Inflammatory macrophage treated with lipopolysaccharide for 1 hour (primary cell): ENCODE data around the gene CRKL.

ENCODE experiments used
- DNase-seq, 2 donors: peaks; one replicate each; pipeline ENCODE4 v3.0.0-alpha.2; 2020 to 2022

CRKL gene

DNA sequence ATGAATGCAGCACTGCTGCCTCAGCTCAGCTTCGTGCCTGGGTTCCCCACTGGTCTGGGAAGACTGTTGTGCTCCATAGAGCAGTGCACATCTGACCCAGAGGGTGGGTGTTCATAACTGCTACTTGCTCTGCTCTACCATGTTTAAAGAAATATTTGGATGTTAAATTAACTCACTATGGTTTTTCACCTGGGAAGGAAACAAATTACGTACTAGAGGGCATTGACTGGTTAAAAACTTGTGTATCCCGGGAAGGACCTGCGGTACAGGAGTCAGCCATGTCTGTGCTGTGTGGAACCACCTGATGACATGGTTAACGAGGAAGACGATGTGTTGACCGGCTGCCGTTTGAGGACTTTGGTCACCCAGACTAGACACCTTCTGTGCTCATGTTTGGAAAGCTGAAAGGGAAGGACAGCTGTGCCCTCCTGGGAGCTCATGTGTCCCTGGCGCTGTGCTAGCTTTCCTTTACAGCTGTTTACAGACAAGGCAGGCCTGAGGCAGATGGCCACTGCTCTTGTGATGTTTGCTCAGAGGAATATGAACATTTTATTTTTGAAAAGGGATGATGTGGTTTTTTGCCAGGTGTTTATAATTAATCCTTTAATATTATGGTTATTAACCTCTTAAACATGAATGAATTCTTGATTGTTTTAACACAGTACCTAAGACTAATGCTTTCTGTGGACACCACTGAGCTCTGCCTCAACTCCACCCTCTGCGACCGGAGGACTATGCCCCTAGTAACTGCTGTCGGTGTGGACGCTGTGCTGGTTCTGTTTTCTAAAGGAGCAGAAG, 35.5 kb downstream of the CRKL start:
- DNase-seq = no peak

DNA sequence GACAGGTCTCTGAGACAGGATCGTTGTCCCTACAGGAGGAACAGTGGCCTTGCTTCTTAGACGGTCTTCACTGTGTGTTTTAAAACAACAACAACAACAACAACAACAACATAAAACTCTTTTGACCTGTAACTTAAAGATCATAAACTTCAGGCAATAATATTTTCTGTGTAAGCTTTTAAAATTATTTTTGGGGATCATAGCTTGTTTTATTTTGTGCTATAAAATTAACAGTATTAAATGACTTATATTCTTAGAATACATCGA, 36.1 kb downstream of the CRKL start:
- no peak for DNase-seq

DNA sequence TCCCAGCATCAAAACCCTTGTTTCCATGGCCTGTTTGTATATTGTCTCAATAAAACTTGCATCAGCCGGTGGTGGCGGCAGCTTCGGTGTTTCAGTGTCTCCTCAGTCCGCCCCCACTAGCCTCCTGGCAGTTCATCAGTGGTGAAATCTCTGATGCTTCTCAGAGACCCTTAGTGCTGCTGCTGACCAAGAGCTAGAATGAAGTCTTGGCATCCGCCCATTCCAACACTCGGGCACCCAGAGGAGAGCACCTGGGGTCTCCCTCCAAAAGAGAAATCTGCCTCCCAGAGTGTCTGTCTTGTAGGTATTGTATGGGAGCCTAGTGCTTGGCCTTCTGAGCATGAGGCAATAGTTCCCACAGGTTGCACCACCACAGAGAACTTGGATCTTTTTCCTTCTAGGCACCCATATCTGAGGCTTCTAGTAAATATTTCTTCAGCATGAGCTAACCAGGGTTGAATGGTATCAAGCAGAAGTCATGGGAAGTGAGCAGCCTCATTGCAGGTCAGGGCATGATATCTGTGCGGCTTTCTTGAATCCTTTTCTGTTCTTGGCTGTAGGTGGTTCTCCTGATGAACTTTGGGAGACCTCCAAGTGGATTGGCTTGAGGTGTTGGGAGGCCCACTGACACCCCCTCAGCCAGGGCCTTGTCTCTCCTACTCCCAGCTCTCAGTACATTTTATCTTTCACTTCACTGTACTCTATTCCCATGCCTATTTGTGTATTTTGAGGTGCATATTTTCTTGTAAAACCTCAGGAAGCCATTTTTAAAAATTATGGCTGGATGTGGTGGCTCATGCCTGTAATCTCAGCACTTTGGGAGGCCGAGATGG, 36.7 kb downstream of the CRKL start:
- DNase-seq = peak in 1 of 2 donors; percentile 24

DNA sequence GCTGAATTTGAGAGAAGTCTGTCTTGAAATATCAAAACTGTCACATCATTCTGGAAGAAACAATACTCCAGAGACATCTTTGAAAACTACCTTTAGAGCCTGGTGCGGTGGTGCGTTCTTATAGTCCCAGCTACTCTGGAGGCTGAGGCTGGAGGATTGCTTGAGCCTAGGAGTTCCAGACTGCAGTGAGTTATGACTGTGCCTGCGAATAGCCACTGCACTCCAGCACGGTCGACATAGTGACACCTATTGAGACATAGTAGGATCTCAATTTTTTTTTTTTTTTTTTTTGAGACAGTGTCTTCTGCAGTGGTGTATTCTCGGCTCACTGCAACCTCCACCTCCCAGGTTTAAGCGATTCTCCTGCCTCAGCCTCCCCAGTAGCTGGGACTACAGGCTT, 38.3 kb downstream of the CRKL start:
- DNase-seq = no peak

DNA sequence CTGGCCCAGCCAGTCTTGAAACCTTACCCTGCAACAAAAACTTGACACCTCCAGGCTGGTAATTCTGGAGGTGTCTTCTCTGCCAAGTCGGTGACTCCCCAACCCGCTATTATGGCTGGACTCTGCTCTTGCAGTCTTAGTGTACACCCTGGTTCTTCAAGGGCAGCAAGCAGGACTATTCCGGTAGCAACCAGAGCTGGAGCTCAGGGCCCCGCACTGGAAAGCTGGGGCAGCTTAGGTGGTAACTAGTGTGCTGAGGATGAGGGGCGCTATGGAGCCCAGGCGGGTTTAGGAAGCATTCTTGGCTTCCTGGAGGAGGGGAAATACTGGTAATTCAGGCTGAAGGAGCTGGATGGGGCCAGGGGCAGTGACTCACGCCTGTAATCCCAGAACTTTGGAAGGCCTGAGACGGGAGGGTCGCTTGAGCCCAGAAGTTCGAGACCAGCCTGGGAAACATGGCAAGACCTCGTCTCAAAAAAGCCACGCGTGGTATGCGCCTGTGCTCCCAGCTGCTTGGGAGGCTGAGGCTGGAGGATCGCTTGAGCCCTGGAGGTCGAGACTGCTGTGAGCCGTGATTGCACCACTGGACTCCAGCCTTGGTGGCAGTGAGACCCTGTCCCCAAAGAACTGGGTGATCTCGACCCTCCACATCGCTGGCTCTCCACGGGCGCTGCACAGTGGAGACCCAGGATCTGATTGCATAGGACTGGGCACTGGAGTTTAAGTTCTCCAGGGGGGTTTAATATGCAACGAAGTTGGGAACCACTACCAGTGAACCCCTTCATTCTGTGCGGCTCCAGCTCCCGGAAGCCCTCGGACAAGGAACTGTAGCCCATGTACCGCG, 39.3 kb downstream of the CRKL start:
- DNase-seq = peak in 1 of 2 donors; percentile 34

DNA sequence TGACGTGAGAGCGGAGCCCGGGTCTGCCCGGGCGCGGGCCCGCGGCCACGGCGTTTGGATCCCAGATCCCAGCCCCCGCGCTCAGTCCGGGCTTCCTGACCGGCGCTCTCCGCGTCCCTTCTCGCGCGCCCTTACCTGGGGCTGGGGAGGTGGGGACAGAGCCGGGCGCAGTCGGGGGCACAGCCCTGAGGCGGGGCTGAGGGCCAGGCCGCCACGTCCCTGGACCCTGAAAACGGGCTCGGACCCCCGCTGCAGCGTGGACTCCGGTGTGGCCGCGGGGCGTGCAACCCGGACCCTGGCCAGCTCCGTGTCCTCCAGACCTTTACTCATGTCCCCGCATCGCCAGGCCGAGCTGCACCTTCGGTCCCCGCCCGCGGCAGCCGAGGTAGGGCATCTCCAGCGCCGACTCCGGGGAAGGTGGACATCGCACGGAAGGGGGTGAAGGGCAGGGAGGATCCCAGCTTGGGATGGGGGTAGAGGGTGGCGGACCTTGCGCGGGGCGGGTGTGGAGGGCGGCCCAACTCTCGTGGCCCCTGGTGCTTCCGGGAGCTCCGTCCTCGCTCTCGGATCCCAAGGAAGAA, 40.0 kb downstream of the CRKL start:
- no peak for DNase-seq

DNA sequence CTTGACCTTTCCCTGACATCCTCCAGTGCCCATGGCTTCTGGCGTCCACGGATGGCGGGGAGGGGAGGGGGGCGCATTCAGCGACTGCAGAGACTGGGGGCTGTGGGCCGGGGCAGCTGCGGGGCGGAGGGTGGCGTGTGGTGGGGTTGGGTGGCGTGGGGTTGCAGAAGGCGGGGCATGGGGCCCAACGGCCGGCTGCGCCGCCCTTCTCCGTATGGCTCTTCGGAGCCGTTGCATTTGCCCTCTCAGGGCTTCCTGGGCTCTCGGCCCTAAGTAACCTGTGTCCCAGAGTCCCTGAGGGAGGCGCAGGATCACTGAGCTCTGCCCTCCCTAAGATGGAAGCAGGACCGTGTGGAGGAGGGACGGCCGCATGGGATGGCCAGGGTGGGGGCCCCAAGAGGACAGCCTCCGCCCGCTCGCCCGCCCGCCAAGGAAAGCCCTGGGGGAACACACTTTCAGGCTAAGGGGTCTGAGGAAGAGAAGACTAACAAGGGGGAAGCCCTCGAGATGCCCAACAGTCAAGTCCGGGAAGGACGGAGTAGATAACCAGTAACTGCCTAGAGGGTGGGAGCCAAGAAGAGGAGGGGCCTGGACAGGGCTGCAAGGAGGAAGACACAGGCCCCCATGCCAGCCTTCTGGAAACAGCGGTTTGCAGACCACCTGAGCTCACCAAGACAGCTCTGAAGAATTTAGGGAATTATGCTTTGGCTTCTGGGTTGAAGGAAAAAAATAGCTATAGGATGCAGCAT, 40.6 kb downstream of the CRKL start:
- DNase-seq = peak; percentile 39 to 42

DNA sequence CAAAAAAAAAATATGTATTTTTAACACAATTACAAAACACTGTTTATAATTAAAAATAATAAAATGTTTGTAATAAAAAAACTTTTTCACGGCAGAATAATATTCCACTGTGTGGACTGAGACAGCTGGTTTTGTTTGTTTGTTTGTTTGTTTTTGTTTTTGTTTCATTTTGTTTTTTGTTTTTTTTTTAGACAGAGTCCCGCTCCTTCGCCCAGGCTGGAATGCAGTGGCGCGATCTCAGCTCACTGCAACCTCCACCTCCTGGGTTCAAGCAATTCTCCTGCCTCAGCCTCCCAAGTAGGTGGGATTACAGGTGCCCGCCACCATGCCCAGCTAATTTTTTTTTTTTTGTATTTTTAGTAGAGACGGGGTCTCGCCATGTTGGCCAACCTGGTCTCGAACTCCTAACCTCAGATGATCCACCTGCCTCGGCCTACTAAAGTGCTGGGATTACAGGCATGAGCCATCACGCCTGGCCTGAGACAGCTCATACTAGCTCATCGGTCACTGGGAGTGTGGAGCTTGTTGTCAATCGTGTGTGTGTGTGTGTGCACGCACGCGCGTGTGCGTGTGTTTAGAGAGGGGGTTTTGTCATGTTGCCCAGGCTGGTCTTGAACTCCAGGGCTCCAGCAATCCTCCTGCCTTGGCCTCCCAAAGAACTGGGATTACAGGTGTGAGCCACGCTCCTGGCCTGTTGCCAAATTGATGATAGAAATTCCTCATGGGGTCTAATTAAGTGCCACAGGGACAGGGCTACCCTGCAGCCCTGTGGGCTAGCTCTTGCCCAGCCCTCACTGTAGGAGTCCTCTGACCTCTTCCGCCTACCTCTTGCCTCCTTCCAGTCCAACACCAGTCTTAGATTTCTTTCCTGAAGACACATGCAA, 42.6 kb downstream of the CRKL start:
- DNase-seq = no peak

DNA sequence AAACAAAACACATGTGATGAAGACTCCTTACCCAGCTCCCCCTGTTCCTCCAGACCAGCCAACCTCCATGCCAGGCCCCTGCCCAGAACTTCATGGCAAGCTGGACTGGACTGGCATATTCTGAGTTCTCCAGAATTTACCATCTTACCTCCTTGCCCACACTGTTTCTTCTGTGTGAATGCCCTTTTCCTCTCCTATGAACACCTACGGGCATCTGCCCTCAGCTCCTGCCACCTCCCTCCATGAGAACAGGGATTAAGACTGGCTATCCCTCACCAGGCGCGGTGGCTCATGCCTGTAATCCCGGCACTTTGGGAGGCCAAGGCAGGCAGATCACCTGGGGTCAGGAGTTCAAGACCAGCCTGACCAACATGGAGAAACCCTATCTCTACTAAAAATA, 43.4 kb downstream of the CRKL start:
- DNase-seq = no peak

DNA sequence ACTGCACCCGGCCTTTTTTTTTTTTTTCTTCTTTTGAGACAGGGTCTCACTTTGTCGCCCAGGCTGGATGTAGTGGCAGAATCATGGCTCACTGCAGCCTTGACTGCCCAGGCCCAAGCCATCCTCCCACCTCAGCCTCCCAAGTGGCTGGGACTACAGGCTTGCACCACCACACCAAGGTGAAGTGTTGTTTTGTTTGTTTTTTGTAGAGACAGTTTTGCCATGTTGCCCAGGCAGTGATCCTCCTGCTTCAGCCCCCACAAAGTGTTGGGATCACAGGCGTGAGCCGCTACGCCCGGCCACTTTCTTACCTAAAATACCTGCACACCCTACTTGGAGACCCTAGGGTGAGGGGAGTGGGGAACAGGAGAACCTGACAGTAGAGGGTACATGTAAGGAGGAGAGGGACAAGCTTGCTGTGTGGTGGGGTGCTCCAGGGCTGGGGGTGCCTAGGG, 45.3 kb downstream of the CRKL start:
- no peak for DNase-seq

DNA sequence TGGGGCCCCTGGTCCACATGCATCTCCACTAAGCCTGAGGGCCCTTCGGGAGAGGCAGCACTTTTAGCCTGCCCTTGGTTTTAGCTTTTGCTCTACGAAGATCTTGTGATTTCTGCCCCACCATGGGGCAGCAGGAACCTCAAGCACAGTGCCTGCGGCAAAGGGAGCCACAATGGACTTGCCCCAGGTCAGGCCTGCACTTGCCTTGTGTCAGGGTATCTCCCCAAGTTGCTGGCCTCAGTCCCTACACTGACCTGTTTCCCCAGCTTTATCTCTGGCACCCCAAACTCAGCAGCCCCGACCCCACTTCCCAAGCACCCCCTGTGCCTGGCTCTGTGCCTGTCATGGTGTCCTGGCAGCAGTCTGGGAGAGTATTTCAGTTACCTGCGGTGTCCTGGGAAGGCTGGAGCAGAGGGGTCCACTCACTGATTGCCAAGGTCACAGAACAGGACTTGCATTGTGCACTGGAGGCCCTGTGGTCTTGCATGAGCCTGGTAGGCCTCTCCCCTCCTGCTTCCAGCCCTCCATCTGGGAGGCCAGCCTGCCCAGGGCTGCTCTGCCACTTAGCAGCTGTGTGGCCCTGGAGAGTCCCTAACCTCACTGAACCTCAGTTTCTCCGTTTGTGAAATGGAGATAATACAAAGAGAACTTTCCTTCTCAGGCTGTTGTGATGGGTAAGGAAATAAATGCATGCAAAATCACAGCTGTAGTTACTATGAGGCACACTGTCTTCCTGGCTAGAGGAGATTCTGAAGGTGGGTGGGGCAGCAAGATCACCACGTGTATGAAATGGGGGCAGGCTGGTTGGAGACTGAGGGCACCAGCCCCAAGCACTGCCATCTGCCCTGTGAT, 46.2 kb downstream of the CRKL start:
- DNase-seq = no peak

DNA sequence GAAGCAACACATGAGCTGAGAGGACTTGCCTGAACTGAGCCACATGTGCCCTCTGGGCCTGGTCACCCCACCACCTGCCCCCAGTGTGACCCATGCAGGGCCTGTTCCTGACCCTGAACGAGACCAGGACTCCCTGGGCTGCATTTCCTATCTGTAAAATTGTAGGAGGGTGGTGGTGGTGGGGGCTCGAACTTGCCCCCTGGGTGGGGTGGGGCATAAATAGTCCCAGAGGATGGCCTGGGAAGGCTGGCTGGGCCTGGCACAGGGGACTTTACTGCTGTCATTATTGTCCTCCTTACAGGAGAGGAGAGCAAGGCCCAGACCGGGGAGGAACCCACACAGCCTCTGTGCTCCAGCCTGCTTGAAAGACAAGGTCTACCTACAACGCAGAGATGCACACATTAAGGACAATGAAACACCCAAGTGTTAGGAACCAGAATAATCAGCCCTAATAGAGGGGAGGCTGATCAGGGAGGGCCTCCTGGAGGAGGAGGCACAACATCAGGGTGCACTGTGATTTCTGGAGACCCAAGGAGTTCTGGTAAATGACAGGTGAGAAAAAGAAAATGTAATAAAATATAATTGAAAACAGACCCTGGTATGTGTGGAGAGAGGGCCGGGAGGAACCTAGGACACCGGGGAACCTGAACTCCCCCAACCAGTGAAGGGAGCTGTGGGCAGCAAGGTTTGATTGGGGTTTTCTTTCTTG, 47.0 kb downstream of the CRKL start:
- no peak for DNase-seq

DNA sequence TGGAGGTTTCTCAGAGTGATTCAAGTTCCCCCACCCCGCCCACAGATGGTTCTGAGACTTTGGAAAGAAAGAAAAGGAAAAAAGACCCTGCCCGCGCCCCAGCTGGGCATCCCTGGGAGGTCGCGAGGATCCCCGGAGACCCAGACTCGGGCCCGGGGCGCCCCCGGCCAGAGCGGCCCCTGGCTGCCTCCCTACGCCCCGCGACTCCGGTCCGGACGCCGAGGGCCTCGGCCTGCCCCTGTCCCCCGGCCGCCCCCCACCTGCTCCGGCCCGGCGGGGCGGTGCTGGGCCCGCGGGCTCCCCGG, 47.5 kb downstream of the CRKL start:
- DNase-seq = no peak

DNA sequence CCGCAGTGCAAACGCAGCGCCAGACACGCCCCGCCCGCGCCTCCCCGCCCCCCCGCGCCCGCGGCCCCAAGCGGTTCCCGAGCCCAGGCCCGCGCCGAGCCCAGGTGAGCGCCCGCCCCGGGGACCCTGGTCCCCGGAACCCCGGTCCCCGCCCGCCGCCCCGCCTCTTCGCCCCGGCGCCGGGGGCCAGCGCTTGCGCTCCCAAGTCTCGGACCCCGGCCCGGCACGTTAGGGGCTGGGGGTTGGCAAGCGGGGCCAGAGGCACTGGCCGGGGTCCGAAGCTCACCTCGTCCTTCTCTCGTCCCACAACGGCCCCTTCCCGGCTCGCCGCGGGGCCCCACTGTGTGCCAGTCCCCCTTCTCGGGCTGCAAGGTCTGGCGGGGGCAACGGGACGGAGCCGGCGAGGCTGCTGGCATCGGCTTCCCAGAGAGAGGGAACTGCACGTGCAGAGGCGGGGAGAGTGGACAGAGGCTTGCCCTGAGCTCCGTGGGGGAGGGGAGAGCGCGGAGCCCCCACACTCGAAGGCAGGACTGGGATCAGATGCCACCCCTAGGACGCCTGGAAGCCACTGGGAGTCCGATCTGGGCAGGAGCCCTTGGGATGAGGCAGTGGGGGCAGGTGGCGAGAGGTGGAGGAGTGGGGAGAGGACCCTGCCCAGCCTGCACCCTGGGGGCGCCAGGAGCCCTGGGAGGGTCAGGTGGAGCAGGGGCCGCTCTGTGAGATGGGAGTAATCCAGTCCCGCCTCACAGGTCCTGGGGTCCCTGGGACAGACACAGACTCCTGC, 48.1 kb downstream of the CRKL start:
- no peak for DNase-seq

DNA sequence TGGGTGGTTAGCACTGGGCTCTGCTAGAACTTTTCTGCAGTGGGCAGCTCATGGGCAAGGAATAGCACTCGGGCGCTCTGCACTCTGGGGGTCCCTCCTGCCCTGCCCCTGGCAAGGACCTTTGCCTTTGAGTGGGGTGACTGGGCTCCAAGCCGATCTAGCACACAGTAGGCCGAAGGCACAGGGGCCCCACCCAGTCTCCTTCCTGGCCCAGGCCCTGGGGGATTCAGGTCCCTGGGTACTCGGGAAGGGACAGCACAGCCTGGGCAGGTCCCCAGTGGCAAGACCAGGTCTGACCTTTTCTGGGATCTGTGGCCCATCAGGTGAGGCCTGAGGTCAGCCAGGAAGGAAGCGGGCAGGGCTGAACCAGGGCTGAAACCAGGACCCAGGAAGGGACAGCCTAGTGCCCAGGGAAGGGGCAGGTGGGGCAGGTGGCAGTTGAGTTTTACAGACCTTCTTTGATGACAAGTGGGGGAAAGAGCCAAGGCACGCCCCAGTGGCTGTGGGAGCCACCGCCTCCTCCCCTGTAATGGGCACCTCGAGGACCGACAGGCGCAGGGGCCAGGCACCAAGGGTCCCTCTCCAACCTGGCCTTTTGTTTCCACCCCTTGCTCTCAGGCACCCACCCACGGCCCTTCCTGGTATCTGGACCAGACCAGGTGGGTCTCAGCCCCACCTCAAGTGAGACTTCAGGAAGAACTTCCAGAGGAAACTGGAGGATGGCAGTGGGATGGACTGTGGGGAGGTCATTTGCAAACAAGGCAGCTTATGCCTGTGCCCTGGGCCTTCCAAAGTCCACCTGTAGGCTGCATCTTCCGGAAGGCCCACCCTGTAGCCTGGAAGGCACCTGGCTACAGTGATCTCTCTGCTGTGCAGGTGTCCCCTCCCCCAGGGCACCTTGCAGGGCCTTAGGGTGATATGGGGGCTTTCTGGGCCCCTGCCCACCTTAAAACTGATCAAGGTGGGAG, 49.0 kb downstream of the CRKL start:
- no peak for DNase-seq

DNA sequence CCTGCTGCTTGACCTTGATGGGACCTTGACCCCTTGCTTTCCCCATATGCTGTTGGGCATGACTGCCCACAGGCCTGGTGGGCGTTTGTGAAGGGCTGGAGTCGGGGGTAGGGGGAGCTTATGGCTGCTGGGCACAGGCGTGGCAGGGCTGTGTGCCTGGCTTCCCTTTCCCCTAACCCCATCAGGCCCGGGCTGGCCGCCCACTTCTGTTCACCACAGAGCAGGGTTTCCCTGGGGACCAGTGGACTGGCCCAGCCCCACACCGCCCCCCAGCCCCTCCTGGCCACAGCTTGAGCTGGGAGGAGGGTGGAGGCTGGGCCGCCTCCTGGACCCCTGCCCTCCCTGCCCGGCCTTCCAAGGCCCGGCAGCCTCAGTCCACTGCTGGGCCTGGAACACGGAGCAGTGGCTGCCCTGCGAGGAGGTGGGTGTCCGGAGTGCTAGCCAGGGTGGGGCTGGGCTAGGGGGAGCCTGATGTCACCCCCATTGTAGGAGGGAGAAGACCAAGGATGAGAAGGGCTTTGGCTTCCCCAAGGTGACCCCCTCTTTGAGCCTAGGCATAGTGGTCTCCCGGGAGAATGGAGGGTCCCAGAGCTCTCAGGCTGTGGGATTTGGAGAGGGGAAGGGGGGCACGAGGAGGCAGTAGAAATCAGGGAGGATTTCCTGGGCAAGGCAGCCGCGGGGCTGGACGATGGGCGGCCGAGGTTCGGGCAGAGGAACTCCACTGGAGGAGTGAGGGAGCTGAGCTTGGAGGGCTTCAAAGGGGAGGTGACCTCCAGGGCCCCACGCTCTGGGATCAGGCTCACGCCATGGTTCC, 49.9 kb downstream of the CRKL start, which contains the start of gene AIFM3:
Gene AIFM3, plus strand, starts transcription at position 373 of the 814 bp plus-strand sequence. CDS start 690 bp downstream, outside the sequence.
- DNase-seq = no peak
